AG04449 (cell line): ENCODE results near the gene HSPBP1.

Source experiments
- CTCF ChIA-PET: fragments of 350-600 bp; formaldehyde crosslinking; extraction: SDS; loops from one replicate; lab custom pipeline; 2021; ENCODE audit warnings: antibody characterized with exemption; lab: Yijun Ruan, JAX
- POLR2A ChIA-PET: fragments of 400-600, 350-600 bp; formaldehyde crosslinking; extraction: SDS; loops from one replicate; lab custom pipeline; 2020; ENCODE audit warnings: antibody characterized with exemption, inconsistent platforms; lab: Yijun Ruan, JAX
- DNase-seq: peaks from one replicate; pipeline ENCODE4 v3.0.0-alpha.2; 2010; ENCODE audit warnings: low read depth, low spot score
- H3K4me3 ChIP-seq: 2 replicates; pipeline ENCODE4 v1.5.1; 2011; ENCODE audit warnings: low read depth, mild to moderate bottlenecking, control low read depth, low read length
- TF ChIP-seq, protein P1 (sequence below): IDR thresholded peaks from one replicate; pipeline ENCODE4 v1.5.1; 2011; ENCODE audit warnings: mild to moderate bottlenecking, moderate library complexity, low read length, control low read depth, inconsistent platforms; ENCODE audit not compliant: insufficient read depth; ENCODE audit errors: missing control alignments

The HSPBP1 gene

DNA sequence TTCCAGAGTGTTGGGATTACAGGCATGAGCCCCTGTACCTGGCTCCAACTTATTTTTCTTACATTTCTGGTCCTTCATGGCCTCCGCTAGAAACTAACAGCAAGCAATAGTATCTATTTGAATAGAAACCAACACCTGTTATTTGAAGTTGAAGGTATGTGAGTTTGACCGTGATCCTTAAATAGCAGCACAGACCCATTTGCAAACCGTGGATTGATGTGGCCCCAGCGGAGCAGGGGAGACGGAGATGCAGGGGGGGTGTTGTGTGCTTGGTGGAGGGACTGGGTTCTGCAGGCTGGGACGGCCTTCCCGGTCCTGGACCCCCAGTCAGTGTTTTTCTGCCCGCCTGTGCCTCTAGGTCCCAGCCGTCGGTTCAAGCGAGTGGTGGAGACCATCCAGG is 28.4 kb upstream of the HSPBP1 start:
- no peak for DNase-seq
- TF ChIP-seq, protein P1, sequence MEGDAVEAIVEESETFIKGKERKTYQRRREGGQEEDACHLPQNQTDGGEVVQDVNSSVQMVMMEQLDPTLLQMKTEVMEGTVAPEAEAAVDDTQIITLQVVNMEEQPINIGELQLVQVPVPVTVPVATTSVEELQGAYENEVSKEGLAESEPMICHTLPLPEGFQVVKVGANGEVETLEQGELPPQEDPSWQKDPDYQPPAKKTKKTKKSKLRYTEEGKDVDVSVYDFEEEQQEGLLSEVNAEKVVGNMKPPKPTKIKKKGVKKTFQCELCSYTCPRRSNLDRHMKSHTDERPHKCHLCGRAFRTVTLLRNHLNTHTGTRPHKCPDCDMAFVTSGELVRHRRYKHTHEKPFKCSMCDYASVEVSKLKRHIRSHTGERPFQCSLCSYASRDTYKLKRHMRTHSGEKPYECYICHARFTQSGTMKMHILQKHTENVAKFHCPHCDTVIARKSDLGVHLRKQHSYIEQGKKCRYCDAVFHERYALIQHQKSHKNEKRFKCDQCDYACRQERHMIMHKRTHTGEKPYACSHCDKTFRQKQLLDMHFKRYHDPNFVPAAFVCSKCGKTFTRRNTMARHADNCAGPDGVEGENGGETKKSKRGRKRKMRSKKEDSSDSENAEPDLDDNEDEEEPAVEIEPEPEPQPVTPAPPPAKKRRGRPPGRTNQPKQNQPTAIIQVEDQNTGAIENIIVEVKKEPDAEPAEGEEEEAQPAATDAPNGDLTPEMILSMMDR: no peak
- no peak overlapping the region for H3K4me3 ChIP-seq
- ChIA-PET CTCF (interaction anchor here (0.9 kb wide), 1 partner anchor 24 kb away, joined by 3 read pairs; no protein-coding TSS in a partner anchor), POLR2A (no interaction called here)

DNA sequence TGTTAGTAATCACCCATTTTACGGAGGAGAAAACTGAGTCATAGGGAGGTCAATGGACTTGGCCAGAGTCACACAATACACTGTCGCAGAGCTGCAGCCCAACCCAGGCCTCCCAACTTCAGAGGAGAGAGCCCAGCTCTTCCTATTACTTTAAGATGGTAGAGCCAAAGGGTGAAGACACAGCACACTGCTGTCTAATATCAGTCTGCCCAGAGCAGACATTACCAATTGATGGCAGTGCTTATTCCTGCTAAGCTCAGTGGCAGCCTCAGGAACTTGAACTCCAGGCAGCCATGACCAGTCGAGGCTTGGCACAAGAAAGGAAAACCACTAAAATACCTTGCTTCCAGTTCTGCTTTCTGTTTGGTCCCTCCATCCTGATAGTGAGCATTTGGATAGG is 26.8 kb upstream of the HSPBP1 start:
- TF ChIP-seq, protein P1: no peak
- ChIA-PET CTCF (interaction anchor here (1.2 to 6.8 kb wide), 3 partner anchors 11 to 112 kb away, joined by 3 to 135 read pairs (median 127); partner anchors contain the start of gene TMEM150B), POLR2A (interaction anchor here (1.4 kb wide), 1 partner anchor 101 kb away, joined by 4 read pairs; the partner anchor contains the start of gene UBE2S)
- H3K4me3 ChIP-seq: no peak overlapping the region
- no peak for DNase-seq

DNA sequence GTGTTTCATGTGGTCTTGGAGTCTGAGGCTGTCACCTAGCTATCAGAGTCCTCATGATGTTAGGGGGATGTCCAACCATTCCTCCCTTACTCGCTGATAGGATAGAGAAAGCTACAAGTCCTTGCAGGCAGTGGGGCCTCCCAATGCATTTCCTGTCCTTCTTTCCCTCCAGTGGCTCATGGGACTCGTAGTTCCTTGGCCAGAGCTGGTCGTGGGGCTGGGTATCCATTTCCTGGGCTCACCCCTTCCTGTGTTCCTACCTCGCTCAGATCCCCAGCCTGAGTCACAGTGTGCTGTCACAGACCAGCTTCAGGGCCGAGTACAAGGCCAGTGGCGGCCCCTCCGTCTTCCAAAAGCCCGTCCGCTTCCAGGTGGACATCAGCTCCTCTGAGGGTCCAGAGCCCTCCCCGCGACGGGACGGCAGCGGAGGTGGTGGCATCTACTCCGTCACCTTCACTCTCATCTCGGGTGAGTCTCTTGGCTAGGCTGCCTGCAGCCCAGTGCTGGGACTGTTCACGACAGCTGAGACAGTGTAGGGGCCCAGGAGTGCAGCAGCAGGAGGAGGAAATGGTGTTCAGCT is 26.2 kb upstream of the HSPBP1 start:
- TF ChIP-seq, protein P1: no peak
- ChIA-PET POLR2A (interaction anchor here (1.4 kb wide), 1 partner anchor 102 kb away, joined by 4 read pairs; the partner anchor contains the start of gene UBE2S), CTCF (interaction anchor here (1.2 to 6.8 kb wide), 3 partner anchors 12 to 113 kb away, joined by 3 to 135 read pairs (median 127); partner anchors contain the start of gene TMEM150B)
- H3K4me3 ChIP-seq: no peak overlapping the region
- DNase-seq: no peak

DNA sequence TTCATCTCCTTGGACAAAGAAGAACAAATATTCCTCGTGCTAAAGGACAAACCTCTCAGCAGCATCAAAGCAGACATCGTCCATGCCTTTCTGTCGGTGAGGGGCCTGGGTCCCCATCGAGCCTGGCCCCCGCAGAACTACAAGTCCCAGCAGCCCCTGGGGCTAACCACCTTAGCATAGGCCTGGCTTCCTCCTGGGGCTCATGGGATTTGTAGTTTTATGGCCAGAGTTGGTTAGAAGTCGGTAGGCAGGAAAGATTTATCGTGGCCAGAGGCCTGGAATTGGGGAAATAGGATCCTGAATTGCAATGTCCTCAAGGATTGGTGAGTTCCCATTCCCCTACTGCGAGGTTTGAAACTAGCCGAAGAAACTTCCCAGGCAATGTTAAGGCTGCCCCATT is 25.6 kb upstream of the HSPBP1 start:
- TF ChIP-seq, protein P1: no peak
- DNase-seq: no peak
- no peak overlapping the region for H3K4me3 ChIP-seq
- ChIA-PET POLR2A (no interaction called here), CTCF (interaction anchor here (6.6 to 6.8 kb wide), 2 partner anchors 13 to 14 kb away, joined by 127 to 135 read pairs; partner anchors contain the start of gene TMEM150B)

DNA sequence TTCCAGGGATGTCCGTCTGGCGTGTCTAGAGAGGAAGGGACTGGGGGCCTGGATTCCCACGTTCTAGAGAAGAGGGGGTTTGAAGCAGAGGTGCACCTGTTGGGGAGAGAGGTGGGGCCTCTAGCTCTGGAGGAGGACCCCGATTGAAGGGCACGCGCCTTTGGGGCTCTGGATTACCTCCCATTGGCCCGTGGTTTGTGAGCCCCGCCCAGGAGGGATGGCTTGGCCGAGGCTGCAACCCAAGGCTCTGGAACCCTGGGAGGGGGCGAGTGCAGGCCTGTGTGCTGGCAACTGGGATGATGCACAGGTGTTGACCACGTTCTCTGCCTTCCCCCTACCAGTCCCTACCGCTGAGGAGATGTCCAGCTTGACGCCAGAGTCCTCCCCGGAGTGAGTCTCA is 25.1 kb upstream of the HSPBP1 start:
- TF ChIP-seq, protein P1: no peak
- H3K4me3 ChIP-seq: no peak overlapping the region
- no peak for DNase-seq
- CTCF ChIA-PET: interaction anchor here (6.6 to 6.8 kb wide), 2 partner anchors 13 to 14 kb away, joined by 127 to 135 read pairs; partner anchors contain the start of gene TMEM150B
- POLR2A ChIA-PET: no interaction called here

DNA sequence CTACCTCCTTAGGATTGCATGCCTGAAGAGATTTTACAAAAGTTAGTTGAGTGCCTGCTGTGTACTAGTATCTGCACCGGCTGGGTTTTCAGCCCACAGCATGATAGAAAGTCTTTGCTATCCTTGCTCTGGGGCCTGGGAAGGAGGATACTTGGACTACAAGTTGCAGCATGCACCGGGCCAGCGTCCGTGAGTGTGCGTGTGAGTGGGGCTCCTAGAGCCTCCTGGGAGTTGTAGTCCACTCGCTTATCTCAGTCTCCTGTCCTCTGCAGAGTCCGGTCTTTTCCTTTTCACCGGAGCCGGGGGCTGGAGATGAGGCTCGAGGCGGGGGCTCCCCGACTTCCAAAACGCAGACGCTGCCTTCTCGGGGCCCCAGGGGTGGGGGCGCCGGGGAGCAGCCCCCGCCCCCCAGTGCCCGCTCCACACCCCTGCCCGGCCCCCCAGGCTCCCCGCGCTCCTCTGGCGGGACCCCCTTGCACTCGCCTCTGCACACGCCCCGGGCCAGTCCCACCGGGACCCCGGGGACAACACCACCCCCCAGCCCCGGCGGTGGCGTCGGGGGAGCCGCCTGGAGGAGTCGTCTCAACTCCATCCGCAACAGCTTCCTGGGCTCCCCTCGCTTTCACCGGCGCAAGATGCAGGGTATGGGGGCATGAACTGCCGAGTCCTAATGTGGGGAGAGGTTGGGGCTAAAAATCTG is 24.5 kb upstream of the HSPBP1 start:
- TF ChIP-seq, protein P1: no peak
- DNase-seq: no peak
- POLR2A ChIA-PET: no interaction called here
- CTCF ChIA-PET: interaction anchor here (3.0 to 6.8 kb wide), 4 partner anchors 13 to 84 kb away, joined by 14 to 135 read pairs (median 80); partner anchors contain the start of gene TMEM150B
- no peak overlapping the region for H3K4me3 ChIP-seq
